Astrocyte of the spinal cord (primary cell): ENCODE measurements around the gene IL1RL2.

ENCODE experiments used
- DNase-seq: peaks from one replicate; pipeline ENCODE4 v3.0.0; 2011; ENCODE audit warnings: low read depth, low spot score
- H3K4me3 ChIP-seq: 2 replicates; pipeline ENCODE4 v1.5.1; 2011; ENCODE audit warnings: low read depth, mild to moderate bottlenecking, low read length, moderate library complexity
- CTCF ChIP-seq: IDR thresholded peaks from 2 replicates; pipeline ENCODE4 v1.5.1; 2012; ENCODE audit warnings: low read depth, mild to moderate bottlenecking, low read length, inconsistent platforms
- in situ Hi-C: cut with HindIII; loops from 2 replicates; pipeline ENCODE4 v1.10.0; 2017; ENCODE audit warnings: low sequenced_read_pairs

Gene IL1RL2

GRCh38 chr2:102241616-102242305 is 54.9 kb downstream of the IL1RL2 start:
- no peak overlapping the region for H3K4me3 ChIP-seq
- no peak for TF ChIP-seq CTCF
- no peak for DNase-seq
- in situ Hi-C loops: no loop called here

DNA sequence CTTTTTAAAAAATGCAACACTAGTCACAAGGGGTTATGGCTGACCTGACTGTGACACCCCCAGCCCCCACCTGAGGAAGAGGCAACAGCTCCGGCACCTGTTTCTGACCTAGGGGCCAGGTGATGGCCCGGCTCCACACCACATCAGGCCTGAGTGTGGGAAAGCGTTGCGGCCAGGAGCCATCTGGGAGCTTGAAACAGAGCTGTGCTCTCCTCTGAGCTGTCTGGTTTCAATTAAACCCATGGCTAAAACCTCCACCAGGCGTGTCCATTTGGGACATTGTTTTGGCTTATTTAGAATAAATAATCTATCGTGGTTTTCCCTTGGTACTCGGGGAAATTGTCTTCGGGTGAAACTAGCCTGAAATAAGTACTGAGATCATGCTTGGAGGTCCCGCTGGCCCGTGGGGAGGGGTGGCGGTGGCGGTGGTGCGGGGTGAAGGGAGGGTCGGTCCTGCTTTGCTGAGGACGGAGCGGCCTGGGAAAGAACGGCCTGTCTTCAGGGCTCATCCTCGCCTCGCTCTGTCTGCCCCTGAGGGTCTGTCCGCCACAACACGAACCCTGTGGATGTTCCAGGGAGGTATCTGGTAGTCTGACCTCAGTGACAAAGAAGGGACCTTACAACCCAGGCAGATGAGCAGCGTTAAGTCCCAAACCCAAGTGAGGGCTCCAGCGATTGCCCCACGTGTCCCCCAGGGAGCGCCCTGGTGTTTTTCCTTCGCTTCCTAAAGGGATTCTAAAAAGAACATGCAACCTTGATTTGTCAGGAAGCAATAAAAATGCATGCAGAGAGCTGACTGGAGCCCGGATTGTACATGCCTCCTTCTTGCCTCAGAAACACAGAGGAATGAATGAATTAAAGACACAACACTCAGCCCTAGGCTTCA is 58.7 kb downstream of the IL1RL2 start:
- TF ChIP-seq CTCF: no peak
- H3K4me3 ChIP-seq: no peak overlapping the region
- DNase-seq: peak; percentile 46
- in situ Hi-C loops: no loop called here

- DNase-seq: no peak
- TF ChIP-seq CTCF: no peak
- in situ Hi-C loops: no loop called here
- no peak overlapping the region for H3K4me3 ChIP-seq
Measured at GRCh38 chr2:102250278-102250821, 63.5 kb downstream of the IL1RL2 start.

DNA sequence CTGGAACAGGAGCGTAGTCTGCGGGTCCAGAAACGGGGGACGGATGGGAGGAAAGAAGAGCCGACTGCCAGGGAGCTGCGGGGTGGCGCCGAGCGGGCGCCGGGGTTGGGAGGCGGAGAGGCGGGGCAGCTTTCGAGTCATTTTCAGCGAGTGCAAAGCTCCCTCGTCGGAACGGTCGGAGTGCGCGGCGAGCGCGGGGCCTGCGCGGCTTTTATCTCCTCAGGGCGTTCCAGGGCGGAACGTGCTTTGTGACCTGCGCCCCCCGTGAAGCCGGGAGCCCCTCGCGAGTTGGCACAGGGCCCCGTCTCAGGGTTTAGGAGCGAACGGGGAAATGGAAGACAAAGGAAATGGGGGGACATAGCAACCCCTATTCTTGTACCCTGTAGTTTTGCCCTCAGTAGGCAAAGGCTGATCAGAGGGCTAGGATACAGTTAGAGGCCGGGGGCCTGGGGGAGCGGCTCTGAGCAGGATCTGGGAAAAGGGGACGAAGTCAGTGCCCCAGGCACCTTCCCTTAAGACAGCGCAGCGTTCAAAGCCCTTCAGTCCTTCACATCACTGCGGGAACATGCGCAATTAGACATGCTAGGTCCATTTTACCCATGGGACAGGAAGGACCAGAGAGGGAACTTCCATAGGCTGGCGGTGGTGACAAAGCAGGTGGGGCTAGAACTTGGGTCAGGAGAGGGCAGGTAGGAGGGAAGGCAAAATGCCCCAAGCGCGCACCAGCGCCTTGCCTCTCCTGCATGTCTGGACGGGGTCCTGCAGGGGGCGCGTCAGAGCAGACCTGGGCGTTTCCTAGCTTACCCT is 64.4 kb downstream of the IL1RL2 start:
- H3K4me3 ChIP-seq: peak overlapping the region; percentile 40
- TF ChIP-seq CTCF: peak; percentile 74
- in situ Hi-C loops: no loop called here
- peak; percentile 44 for DNase-seq

GRCh38 chr2:102251849-102252203 is 65.0 kb downstream of the IL1RL2 start:
- TF ChIP-seq CTCF: no peak
- in situ Hi-C loops: no loop called here
- no peak overlapping the region for H3K4me3 ChIP-seq
- no peak for DNase-seq

GRCh38 chr2:102252236-102252635 is 65.4 kb downstream of the IL1RL2 start:
- in situ Hi-C loops: no loop called here
- no peak overlapping the region for H3K4me3 ChIP-seq
- no peak for DNase-seq
- no peak for TF ChIP-seq CTCF
